GM19328 (cell line): ENCODE data around the gene ZNF648.
"Not testable (repeated sequence)": the region's sequence is repeated elsewhere in the genome, so short reads cannot be mapped to it uniquely, and the experiment has no call there.

Source experiments
- ATAC-seq: cut with Tn5 transposase; IDR thresholded peaks from one replicate; pipeline ENCODE4 v1.9.1; 2021; ENCODE audit warnings: mild to moderate bottlenecking, moderate library complexity; ENCODE audit not compliant: unreplicated experiment

Gene ZNF648

DNA sequence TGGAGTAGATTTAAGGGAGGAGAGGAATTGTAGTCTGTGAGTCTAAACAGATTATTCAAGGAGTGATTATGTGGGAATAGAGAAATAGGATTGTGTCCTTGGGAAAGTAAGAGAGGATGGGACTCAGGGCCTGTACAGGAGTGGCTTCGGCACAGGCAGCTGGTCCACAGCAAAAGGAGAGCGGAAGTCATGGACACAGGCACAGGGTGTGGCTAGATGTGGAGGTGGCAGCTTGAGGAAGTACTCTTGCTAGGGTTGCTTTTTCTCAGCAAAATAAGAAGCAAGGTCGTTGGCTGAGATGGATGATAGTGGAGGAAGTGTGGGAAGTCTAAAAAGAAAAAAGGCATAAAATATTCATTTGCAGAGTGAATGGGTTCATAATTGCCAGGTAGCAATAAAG lies 18.5 kb upstream of the ZNF648 start:
- no peak for ATAC-seq

DNA sequence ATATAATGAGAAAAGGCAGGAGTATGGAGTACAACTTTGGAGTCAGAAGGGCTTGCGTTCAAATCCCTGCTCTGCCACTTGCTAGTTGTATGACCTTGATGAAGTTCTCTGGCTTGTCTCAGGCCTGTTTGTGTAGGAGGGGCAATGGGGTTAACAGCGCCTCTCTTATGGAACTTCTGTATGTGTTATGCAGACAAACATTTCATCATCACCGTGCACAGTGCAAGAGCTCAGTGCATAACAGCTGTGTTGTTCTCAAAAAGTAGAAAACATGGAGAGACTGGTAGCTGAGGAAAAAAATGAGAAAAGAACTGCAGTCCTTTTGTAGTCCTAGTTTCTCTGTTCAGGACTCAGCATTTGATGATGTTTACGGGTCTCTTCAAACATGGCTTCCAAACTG lies 10.4 kb upstream of the ZNF648 start:
- ATAC-seq = no peak

DNA sequence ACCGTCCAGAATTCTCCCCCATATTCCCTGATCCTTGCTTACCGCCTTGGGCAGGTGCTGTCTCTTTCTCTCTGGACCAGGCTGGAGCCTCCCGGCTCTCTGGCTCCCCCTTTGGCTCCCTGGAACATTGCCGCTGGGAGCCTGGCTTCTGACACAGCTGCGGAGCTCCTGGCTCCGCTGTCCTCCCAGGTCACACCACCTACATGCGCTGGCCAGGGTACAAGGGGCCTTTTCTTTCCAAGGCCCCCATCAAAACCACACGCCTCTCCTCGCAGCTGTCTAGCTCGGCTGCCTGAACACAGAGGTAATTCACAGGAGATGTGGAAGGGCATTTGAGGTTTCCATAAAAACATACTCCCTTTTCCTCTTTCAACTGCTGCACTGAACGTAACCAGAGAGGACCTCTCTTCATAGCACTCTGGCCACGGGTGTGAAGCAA lies 7.5 kb upstream of the ZNF648 start:
- ATAC-seq = no peak

GRCh38 chr1:182066934-182067333 lies 5.4 kb upstream of the ZNF648 start:
- no peak for ATAC-seq

- no peak for ATAC-seq
These were observed 3.8 kb upstream of the ZNF648 start for GRCh38 chr1:182065126-182065845.

- ATAC-seq = no peak
These were observed 3.1 kb upstream of the ZNF648 start for GRCh38 chr1:182064611-182065010.

DNA sequence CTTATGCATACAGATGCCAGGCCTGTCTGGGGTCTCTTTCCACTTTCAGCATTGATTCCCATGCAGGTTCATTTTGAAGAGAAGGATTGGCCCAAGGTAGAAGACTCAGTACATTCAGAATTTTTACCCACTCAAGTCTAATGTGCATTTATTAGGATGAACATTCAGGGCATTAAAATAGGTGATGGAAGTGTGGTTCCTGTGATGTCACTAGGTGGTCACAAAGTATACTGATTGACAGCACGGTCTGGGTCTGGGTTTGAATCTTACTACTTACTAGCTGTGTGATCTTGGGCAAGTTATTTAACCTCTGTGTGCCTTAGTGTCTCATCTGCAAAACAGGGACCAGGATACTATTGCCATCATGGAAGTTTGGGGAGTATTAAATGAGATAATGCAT lies 711 bp upstream of the ZNF648 start:
- no peak for ATAC-seq

- ATAC-seq = no peak
These were observed 635 bp downstream of the ZNF648 start for GRCh38 chr1:182060877-182061276.

- no peak for ATAC-seq
These were observed 1.6 kb downstream of the ZNF648 start for GRCh38 chr1:182059936-182060335.

DNA sequence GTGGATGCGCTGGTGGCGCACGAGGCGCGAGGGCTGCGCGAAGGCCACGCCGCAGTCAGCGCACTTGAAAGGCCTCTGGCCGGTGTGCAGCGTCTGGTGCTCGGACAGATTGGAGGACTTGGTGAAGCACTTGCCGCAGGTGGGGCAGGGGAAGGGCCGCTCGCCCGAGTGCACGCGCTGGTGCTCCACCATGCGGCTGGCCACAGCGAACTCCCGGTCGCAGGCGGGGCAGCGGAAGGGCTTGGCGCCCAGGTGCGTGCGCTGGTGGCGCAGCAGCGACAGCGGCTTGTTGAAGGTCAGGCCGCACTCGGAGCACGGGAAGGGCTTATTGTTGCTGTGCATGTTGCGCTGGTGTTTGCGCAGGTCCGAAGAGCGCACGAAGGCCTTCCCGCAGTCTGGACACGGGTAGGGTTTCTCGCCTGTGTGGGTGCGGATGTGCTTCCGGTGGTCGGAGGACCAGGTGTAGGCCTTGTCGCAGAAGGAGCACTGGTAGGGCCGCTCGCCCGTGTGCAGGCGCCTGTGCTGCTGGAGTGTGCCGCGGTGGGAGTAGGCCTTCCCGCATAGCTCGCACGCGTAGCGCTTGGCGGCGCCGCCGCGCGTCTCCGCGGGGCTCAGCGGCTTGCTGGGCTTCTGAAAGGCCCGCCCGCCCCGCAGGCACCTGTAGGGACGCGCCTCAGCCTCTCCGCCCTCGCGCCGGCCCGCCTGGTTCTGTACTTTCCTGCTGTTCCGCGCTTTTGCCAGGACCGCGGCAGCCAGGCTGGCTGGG lies 4.7 kb downstream of the ZNF648 start:
- no peak for ATAC-seq

DNA sequence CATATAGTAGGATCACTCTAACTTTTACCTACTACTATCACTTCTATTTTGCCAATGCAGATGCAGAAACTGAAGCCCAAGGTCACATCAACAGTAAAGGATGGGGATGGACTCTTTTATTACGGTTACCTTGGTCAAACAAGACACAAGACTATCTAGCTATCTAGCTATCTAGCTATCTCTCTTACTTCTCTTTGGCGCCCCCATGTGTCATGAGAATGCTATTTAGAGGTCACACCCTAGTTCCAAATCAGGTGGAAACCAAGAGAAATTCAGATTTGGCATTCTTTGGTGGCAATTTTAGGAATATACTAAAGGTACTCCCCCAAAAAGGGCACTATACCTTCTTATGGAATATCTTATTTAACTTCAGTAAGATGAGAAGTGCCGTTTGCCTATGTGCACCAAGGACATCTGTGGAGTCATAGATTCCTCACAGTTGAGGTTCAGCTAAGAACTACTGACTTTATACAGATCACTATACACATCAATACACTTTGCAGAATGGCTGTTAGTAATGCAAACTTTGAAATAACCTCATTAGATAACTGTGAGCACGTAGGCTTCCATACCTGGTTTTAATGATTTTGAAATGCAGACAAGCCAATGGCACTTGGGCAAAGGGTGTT lies 6.7 kb downstream of the ZNF648 start:
- ATAC-seq = no peak

DNA sequence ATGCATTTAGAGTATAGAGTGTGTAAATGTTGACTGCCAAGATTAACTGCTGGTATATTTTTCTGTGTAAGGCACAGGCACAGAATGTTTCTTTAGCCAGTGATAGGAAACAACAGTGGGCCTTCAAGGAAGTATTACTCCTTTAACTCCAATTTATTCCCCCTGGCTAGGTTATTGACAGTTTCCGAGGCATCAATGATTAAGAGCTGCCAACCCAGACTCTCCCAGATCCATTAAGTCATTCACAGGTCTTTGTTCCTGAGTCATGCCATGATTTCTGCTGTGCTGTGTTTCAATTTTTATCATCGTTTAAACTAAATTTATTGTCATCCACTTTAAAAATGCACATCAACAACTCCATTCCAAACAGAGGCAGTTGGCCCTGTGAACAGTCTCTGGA lies 9.2 kb downstream of the ZNF648 start:
- ATAC-seq = no peak

GRCh38 chr1:182051938-182052337 lies 9.6 kb downstream of the ZNF648 start:
- no peak for ATAC-seq

GRCh38 chr1:182050481-182051448 lies 10.7 kb downstream of the ZNF648 start:
- ATAC-seq = no peak

GRCh38 chr1:182048562-182048961 lies 12.9 kb downstream of the ZNF648 start:
- no peak for ATAC-seq

DNA sequence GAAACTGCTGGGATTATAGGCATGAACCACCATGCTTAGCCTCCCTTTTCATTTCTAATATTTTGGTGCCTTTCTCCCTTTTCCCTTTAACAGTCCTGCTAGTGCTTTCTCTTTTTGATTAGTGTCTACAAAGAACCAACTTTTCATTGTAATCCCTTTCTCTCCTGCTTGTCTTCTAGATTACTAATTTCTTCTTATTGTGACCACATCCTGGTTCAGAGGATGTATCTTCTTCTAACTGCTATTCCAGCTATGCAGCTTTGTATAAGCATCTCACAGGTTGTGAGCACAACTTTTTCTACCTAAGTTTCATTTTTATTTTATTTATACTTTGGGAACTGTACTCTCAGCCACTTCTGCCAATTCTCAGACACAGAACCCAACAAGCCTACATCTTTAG lies 14.7 kb downstream of the ZNF648 start:
- ATAC-seq = no peak

DNA sequence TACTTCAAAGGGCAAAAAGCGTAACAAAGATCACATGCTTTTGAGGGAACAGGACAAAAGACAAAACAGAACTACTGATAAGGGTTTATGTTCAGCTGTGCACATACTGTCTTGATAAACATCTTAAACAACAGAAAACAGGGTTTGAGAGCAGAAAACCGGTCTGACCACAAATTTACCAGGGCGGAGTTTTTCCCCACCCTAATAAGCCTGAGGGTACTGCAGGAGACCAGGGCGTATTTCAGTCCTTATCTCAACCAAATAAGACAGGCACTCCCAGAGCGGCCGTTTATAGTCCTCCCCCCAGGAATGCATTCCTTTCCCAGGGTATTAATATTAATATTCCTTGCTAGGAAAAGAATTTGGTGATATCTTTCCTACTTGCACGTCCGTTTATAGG lies 16.0 kb downstream of the ZNF648 start:
- not testable (repeated sequence) for ATAC-seq

DNA sequence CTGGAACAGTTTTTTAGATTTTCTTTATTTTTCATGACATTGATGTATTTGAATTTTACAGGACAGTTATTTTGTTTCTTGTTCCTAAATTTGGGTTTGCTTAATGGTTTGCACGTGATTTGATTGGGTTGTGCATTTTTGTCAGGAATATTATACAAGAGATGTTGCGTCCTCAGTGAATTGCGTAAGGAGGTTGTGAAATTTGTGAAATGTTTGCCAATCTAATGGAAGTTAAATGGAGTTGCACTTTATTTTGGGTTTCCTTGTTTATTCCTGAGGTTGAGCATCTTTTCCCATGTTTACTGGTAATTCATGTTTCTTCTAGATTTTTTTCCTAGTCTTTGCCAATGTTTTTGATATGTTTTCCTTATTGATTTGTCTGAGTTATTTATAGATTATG lies 19.9 kb downstream of the ZNF648 start:
- ATAC-seq = no peak

- no peak for ATAC-seq
These were observed 23.3 kb downstream of the ZNF648 start for GRCh38 chr1:182038220-182038619.

DNA sequence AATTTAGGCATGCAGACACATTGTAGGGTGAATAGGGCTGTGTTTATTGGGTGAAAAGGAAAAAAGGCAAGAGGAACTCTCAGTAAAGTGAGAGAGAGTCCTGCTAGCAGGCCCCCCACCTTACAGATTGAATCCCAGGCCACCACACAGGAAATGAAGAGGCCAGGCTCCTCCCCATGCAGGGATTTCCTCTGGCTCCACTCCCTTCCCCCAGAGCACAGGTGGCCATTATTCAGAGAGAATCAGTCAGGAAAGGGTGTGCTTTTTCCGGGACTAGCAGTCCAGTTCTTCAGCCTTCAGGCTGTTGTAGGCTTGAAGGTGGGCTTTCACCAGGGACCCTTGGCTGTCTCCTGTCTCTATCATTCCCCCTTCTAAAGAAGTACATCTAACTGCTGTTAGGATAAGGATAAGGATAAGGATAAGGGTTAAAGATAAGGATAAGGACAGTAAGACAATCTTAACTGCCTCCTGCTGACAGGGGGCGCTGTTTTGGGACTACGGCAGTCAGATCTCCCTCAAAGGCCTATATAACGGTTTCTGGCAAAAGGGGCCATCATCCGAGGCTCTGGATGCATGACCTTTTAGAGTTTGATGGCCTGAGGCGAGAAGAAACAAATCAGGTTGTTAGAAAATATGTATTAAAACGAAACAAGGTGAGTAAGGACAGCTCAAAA lies 26.3 kb downstream of the ZNF648 start:
- no peak for ATAC-seq
